ENCODE measurements around the gene TTLL3. TPM values are rescaled to one million over a fixed set of nuclear protein-coding genes. Genes with fewer than 3 reads are reported as not detected.
A peak's percentile ranks its signal among the peaks of the same experiment; 100 is the strongest.
"Not testable (repeated sequence)": the region's sequence is repeated elsewhere in the genome, so short reads cannot be mapped to it uniquely, and the experiment has no call there.

Gene TTLL3
- polyA plus RNA-seq, 1 of the 3 experiments (the other 2 are of a cell fraction), result 41.6 TPM

GRCh38 chr3:9848860-9849259 lies 38.8 kb downstream of the TTLL3 start:
- 41% methylated on average over 4 of the region's 4 CpGs for WGBS (ENCODE audit: low lambda C conversion rate)
- not testable (repeated sequence) for H2AFZ ChIP-seq (ENCODE audit: low read depth); H3K9me3 ChIP-seq; H3K36me3 ChIP-seq (replicated peaks in 1 of 2; ENCODE audit: control insufficient read depth in 1 of 2, insufficient read depth in 2 of 2, low read length in 1 of 2); H4K20me1 ChIP-seq (ENCODE audit: insufficient read depth); H3K9ac ChIP-seq; H3K4me1 ChIP-seq (ENCODE audit: control insufficient read depth in 1 of 2, insufficient read depth in 2 of 2, low read depth in 1 of 2, low read length in 1 of 2); H3K9me2 ChIP-seq; H3K79me2 ChIP-seq (ENCODE audit: insufficient read depth); H3F3A ChIP-seq (replicated peaks; ENCODE audit: insufficient read depth); H3K4me2 ChIP-seq; H3K27me3 ChIP-seq (ENCODE audit: insufficient read depth); H3K27ac ChIP-seq (ENCODE audit: low read depth in 2 of 2, low read length in 1 of 2); DNase-seq
- H3K4me3 ChIP-seq (ENCODE audit: low read depth in 2 of 2, low read length in 1 of 2), result peak overlapping the region in 1 of 2 experiments; percentile 13; a peak in 1 of 4 replicates
- ChIA-PET POLR2A (interaction anchor here (0.6 to 1.2 kb wide), 2 partner anchors 43 to 65 kb away, joined by 3 read pairs; no protein-coding TSS in a partner anchor), CTCF (interaction anchor here (0.6 to 2.1 kb wide), 12 partner anchors 14 to 439 kb away, joined by 3 to 8 read pairs (median 4); partner anchors contain the start of gene CRELD1)
- TF ChIP-seq, protein P1, sequence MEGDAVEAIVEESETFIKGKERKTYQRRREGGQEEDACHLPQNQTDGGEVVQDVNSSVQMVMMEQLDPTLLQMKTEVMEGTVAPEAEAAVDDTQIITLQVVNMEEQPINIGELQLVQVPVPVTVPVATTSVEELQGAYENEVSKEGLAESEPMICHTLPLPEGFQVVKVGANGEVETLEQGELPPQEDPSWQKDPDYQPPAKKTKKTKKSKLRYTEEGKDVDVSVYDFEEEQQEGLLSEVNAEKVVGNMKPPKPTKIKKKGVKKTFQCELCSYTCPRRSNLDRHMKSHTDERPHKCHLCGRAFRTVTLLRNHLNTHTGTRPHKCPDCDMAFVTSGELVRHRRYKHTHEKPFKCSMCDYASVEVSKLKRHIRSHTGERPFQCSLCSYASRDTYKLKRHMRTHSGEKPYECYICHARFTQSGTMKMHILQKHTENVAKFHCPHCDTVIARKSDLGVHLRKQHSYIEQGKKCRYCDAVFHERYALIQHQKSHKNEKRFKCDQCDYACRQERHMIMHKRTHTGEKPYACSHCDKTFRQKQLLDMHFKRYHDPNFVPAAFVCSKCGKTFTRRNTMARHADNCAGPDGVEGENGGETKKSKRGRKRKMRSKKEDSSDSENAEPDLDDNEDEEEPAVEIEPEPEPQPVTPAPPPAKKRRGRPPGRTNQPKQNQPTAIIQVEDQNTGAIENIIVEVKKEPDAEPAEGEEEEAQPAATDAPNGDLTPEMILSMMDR (IDR thresholded peaks at IDR 0.05), result peak; percentile 74
- TF ChIP-seq RAD21 (IDR thresholded peaks at IDR 0.05; ENCODE audit: low read length) (peak; percentile 62), SMC3 (IDR thresholded peaks at IDR 0.05; ENCODE audit: low read depth, low read length) (peak; percentile 46), TCF12 (IDR thresholded peaks at IDR 0.05) (peak; percentile 32; the same call in 1 of the 2 replicates), PBX3 (IDR thresholded peaks at IDR 0.05) (peak; percentile 9; the same call in 1 of the 2 replicates)

GRCh38 chr3:9851383-9851782 lies 41.3 kb downstream of the TTLL3 start:
- H3K9me3 ChIP-seq; H3K79me2 ChIP-seq (ENCODE audit: insufficient read depth); CTCF ChIA-PET; H3K4me2 ChIP-seq; H2AFZ ChIP-seq (ENCODE audit: low read depth); H3F3A ChIP-seq (replicated peaks; ENCODE audit: insufficient read depth); POLR2A ChIA-PET; H4K20me1 ChIP-seq (ENCODE audit: insufficient read depth); H3K36me3 ChIP-seq (replicated peaks in 1 of 2; ENCODE audit: control insufficient read depth in 1 of 2, insufficient read depth in 2 of 2, low read length in 1 of 2); H3K9me2 ChIP-seq; H3K4me3 ChIP-seq (ENCODE audit: low read depth in 2 of 2, low read length in 1 of 2); H3K27ac ChIP-seq (ENCODE audit: low read depth in 2 of 2, low read length in 1 of 2); H3K27me3 ChIP-seq (ENCODE audit: insufficient read depth); H3K9ac ChIP-seq; DNase-seq; H3K4me1 ChIP-seq (ENCODE audit: control insufficient read depth in 1 of 2, insufficient read depth in 2 of 2, low read depth in 1 of 2, low read length in 1 of 2): not testable (repeated sequence)
- 79% methylated on average over 6 of the region's 6 CpGs for WGBS (ENCODE audit: low lambda C conversion rate)

DNA sequence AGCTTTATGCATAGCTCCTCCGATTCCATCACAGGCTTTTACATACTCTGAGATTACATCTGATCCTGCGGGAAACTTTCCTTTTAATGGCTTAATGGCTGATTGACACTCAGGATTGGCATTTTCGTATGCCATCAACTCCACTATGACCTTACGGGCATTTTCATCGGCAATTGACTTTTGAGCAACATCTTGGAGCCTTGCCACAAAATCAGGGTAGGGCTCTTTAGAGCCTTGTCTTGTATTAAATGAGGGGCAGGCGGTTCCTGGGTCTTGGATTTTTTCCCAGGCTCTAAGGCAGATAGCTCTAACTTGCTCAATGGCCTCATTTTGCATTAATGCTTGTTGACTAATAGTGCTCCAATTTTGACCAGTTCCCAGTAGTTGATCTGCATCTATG lies 41.9 kb downstream of the TTLL3 start:
- H3K36me3 ChIP-seq (replicated peaks in 1 of 2; ENCODE audit: control insufficient read depth in 1 of 2, insufficient read depth in 2 of 2, low read length in 1 of 2); H4K20me1 ChIP-seq (ENCODE audit: insufficient read depth); H2AFZ ChIP-seq (ENCODE audit: low read depth); CTCF ChIA-PET; H3K4me2 ChIP-seq; H3F3A ChIP-seq (replicated peaks; ENCODE audit: insufficient read depth); H3K9me2 ChIP-seq; POLR2A ChIA-PET; H3K4me3 ChIP-seq (ENCODE audit: low read depth in 2 of 2, low read length in 1 of 2); H3K9ac ChIP-seq; H3K27me3 ChIP-seq (ENCODE audit: insufficient read depth); H3K27ac ChIP-seq (ENCODE audit: low read depth in 2 of 2, low read length in 1 of 2); DNase-seq; H3K9me3 ChIP-seq; H3K79me2 ChIP-seq (ENCODE audit: insufficient read depth); H3K4me1 ChIP-seq (ENCODE audit: control insufficient read depth in 1 of 2, insufficient read depth in 2 of 2, low read depth in 1 of 2, low read length in 1 of 2): not testable (repeated sequence)
- 36% methylated on average over 6 of the region's 6 CpGs for WGBS (ENCODE audit: low lambda C conversion rate)
